ENCODE data around the gene NSDHL. TPM values are rescaled to one million over a fixed set of nuclear protein-coding genes. Genes with fewer than 3 reads are reported as not detected.

NSDHL gene
- total RNA-seq, 1 experiment from 2014 or later: 22.1 TPM

- Histone ChIP-seq H3K4me3 (replicated peaks in 1 of 2; ENCODE audit: low read depth in 1 of 2, low read length in 2 of 2) (no peak overlapping the region), H3K79me2 (ENCODE audit: insufficient read depth, low read length) (no peaks in the 10 kb centered on the region), H3K9ac (ENCODE audit: low read length) (no peak overlapping the region), H3K27ac (ENCODE audit: low read depth, low read length) (no peak overlapping the region), H4K20me1 (ENCODE audit: insufficient read depth) (no peaks in the 10 kb centered on the region), H3K27me3 (ENCODE audit: insufficient read depth, low read length) (no peaks in the 10 kb centered on the region), H3K9me2 (ENCODE audit: insufficient read depth) (no peaks in the 10 kb centered on the region), H2AFZ (ENCODE audit: low read depth, low read length, poor library complexity, severe bottlenecking) (no peak overlapping the region), H3K36me3 (ENCODE audit: control insufficient read depth in 1 of 2, insufficient read depth in 2 of 2, low read length in 2 of 2) (no peaks in the 10 kb centered on the region), H3K9me3 (ENCODE audit: control insufficient read depth in 1 of 2, insufficient read depth in 1 of 2, low read depth in 1 of 2, low read length in 2 of 2) (no peaks in the 10 kb centered on the region), H3K4me2 (ENCODE audit: low read length) (no peak overlapping the region), H3K4me1 (ENCODE audit: control insufficient read depth in 1 of 2, insufficient read depth in 2 of 2, low read length in 2 of 2) (peaks cover 0 to 12% of the 10 kb centered on the region in 2 experiments; a peak in 2 of 4 replicates)
- POLR2A ChIA-PET: no interaction called here
- CTCF ChIA-PET: no interaction called here
- DNase-seq (ENCODE audit: low read depth, low spot score) (no peak), ATAC-seq (no peak)
- BruUV-seq (replicated peaks): no TSS peak
- intact Hi-C loops (cut with micrococcal nuclease): no loop called here
- RAD21 ChIA-PET (ENCODE audit: low non-redundant PET in 1 of 2, low total read pairs in 2 of 2, uncharacterized antibody in 2 of 2, unreplicated experiment in 2 of 2): no interaction called here
- TF ChIP-seq POLR2A (IDR thresholded peaks at IDR 0.05; ENCODE audit: borderline replicate concordance, extremely low read depth, insufficient read depth, insufficient read length): no peak
- TF ChIP-seq SIN3A (IDR thresholded peaks at IDR 0.05; ENCODE audit: low read depth): no peak
- TF ChIP-seq, protein P1, sequence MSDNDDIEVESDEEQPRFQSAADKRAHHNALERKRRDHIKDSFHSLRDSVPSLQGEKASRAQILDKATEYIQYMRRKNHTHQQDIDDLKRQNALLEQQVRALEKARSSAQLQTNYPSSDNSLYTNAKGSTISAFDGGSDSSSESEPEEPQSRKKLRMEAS (IDR thresholded peaks at IDR 0.05): no peak
- no peak for TF ChIP-seq SP1 (IDR thresholded peaks at IDR 0.05; ENCODE audit: low read depth)
- no peak for TF ChIP-seq ZNF274 (IDR thresholded peaks at IDR 0.05; ENCODE audit: low read depth, low read length)
- TF ChIP-seq FOSL1 (IDR thresholded peaks at IDR 0.05; ENCODE audit: low read depth): no peak
- TF ChIP-seq CBX3 (IDR thresholded peaks at IDR 0.05; ENCODE audit: low read depth): no peak
- TF ChIP-seq POLR2AphosphoS5 (IDR thresholded peaks at IDR 0.05; ENCODE audit: low read depth, low read length): no peak
- no peak for TF ChIP-seq ATF3 (IDR thresholded peaks at IDR 0.05)
- no peak for TF ChIP-seq EZH2 (IDR thresholded peaks at IDR 0.05)
- TF ChIP-seq, protein P2, sequence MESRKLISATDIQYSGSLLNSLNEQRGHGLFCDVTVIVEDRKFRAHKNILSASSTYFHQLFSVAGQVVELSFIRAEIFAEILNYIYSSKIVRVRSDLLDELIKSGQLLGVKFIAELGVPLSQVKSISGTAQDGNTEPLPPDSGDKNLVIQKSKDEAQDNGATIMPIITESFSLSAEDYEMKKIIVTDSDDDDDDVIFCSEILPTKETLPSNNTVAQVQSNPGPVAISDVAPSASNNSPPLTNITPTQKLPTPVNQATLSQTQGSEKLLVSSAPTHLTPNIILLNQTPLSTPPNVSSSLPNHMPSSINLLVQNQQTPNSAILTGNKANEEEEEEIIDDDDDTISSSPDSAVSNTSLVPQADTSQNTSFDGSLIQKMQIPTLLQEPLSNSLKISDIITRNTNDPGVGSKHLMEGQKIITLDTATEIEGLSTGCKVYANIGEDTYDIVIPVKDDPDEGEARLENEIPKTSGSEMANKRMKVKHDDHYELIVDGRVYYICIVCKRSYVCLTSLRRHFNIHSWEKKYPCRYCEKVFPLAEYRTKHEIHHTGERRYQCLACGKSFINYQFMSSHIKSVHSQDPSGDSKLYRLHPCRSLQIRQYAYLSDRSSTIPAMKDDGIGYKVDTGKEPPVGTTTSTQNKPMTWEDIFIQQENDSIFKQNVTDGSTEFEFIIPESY (IDR thresholded peaks at IDR 0.05; ENCODE audit: extremely low read depth, insufficient replicate concordance, low read length): no peak
- no peak for TF ChIP-seq TCF7L2 (IDR thresholded peaks at IDR 0.05; ENCODE audit: borderline replicate concordance, extremely low read depth, insufficient read depth, insufficient read length)
- TF ChIP-seq ELF1 (IDR thresholded peaks at IDR 0.05; ENCODE audit: borderline replicate concordance, low read depth): no peak
- TF ChIP-seq REST (IDR thresholded peaks at IDR 0.05; ENCODE audit: low read depth): no peak
- TF ChIP-seq JUND (IDR thresholded peaks at IDR 0.05): no peak
- no peak for TF ChIP-seq YY1 (IDR thresholded peaks at IDR 0.05; ENCODE audit: extremely low read depth, insufficient replicate concordance, low read depth, low read length)
- no peak for TF ChIP-seq EZH2phosphoT487 (IDR thresholded peaks at IDR 0.05; ENCODE audit: borderline replicate concordance)
- TF ChIP-seq CEBPB (IDR thresholded peaks at IDR 0.05; ENCODE audit: low read depth): no peak
- no peak for TF ChIP-seq CTCF (IDR thresholded peaks at IDR 0.05 in 2 of 3, conservative IDR thresholded peaks at IDR 0.05 in 1 of 3; ENCODE audit: borderline replicate concordance in 1 of 3, insufficient read depth in 1 of 3, low read depth in 2 of 3, low read length in 2 of 3)
Observed at GRCh38 chrX:152908486-152908885, 77.6 kb downstream of the NSDHL start.
